Neural progenitor cell (in vitro differentiated cells): ENCODE measurements around the gene PER3. TPM values are rescaled to one million over a fixed set of nuclear protein-coding genes. Genes with fewer than 3 reads are reported as not detected.

ENCODE experiments used
- DNase-seq: peaks from one replicate; pipeline ENCODE4 v3.0.0-alpha.2; 2016; ENCODE audit warnings: low spot score
- H2AFZ ChIP-seq: fragments of 200-600 bp; sonication (generic); replicated peaks from 2 replicates; pipeline ENCODE4 v1.6.1; 2016; ENCODE audit warnings: antibody characterized with exemption
- H3F3A ChIP-seq: fragments of 200-600 bp; sonication (generic); 2 replicates; pipeline ENCODE4 v1.6.1; 2016; ENCODE audit warnings: antibody characterized with exemption, low read depth
- H3K27ac ChIP-seq: fragments of 200-600 bp; sonication (generic); 2 replicates; pipeline ENCODE4 v1.5.1; 2016; ENCODE audit warnings: mild to moderate bottlenecking
- H3K27me3 ChIP-seq: fragments of 200-600 bp; sonication (generic); 2 replicates; pipeline ENCODE4 v1.6.1; 2016; ENCODE audit warnings: mild to moderate bottlenecking, moderate library complexity
- H3K36me3 ChIP-seq: fragments of 200-600 bp; sonication (generic); 2 replicates; pipeline ENCODE4 v1.5.1; 2016
- H3K4me1 ChIP-seq: fragments of 200-600 bp; sonication (generic); 2 replicates; pipeline ENCODE4 v1.6.1; 2016; ENCODE audit warnings: mixed run types
- H3K4me2 ChIP-seq: fragments of 200-600 bp; sonication (generic); 2 replicates; pipeline ENCODE4 v1.6.1; 2016
- H3K4me3 ChIP-seq: fragments of 200-600 bp; sonication (generic); 2 replicates; pipeline ENCODE4 v1.5.1; 2016
- H3K79me2 ChIP-seq: fragments of 200-600 bp; sonication (generic); 2 replicates; pipeline ENCODE4 v1.6.1; 2016; ENCODE audit warnings: low read depth
- H3K9ac ChIP-seq: fragments of 200-600 bp; sonication (generic); 2 replicates; pipeline ENCODE4 v1.6.1; 2016
- H3K9me3 ChIP-seq: fragments of 200-600 bp; sonication (generic); 2 replicates; pipeline ENCODE4 v1.5.1; 2016; ENCODE audit warnings: low read depth
- H4K20me1 ChIP-seq: fragments of 200-600 bp; sonication (generic); 2 replicates; pipeline ENCODE4 v1.6.1; 2016; ENCODE audit warnings: low read depth
- H3K27ac Mint-ChIP-seq: 3 replicates; pipeline ENCODE4 v1.8.0; 2021; ENCODE audit warnings: mixed read lengths
- H3K27me3 Mint-ChIP-seq: 2 replicates; pipeline ENCODE4 v1.8.0; 2022; ENCODE audit warnings: low read depth, mild to moderate bottlenecking, inconsistent platforms, moderate library complexity, mixed read lengths; ENCODE audit not compliant: insufficient read depth
- H3K36me3 Mint-ChIP-seq: 3 replicates; pipeline ENCODE4 v1.8.0; 2021; ENCODE audit warnings: mixed read lengths
- H3K4me1 Mint-ChIP-seq: 3 replicates; pipeline ENCODE4 v1.8.0; 2021; ENCODE audit warnings: mixed read lengths
- H3K4me3 Mint-ChIP-seq: 3 replicates; pipeline ENCODE4 v1.8.0; 2021; ENCODE audit warnings: mild to moderate bottlenecking, moderate library complexity, mixed read lengths
- H3K9me3 Mint-ChIP-seq: 3 replicates; pipeline ENCODE4 v1.8.0; 2020; ENCODE audit warnings: mixed read lengths
- EZH2 ChIP-seq: fragments of 200-600 bp; sonication (generic); IDR thresholded peaks from 2 replicates; pipeline ENCODE4 v1.6.1; 2017; ENCODE audit warnings: antibody characterized with exemption, mild to moderate bottlenecking, moderate library complexity
- EZH2phosphoT487 ChIP-seq: fragments of 200-600 bp; sonication (generic); IDR thresholded peaks from 2 replicates; pipeline ENCODE4 v1.6.1; 2017; ENCODE audit warnings: antibody characterized with exemption
- total RNA-seq: library from RNA; depleted of rRNA; stranded (reverse); fragments of >200 nt; gene quantifications from 2 replicates; pipeline ENCODE4 v1.2.3, GENCODE V29; 2015; ENCODE audit warnings: low replicate concordance
- TF ChIP-seq, protein P1 (sequence below): fragments of 200-600 bp; sonication (generic); IDR thresholded peaks from 2 replicates; pipeline ENCODE4 v1.5.1; 2017; ENCODE audit warnings: antibody characterized with exemption, mild to moderate bottlenecking

Gene PER3
- total RNA-seq, 1 donor from 2014 or later = 3.6 TPM

DNA sequence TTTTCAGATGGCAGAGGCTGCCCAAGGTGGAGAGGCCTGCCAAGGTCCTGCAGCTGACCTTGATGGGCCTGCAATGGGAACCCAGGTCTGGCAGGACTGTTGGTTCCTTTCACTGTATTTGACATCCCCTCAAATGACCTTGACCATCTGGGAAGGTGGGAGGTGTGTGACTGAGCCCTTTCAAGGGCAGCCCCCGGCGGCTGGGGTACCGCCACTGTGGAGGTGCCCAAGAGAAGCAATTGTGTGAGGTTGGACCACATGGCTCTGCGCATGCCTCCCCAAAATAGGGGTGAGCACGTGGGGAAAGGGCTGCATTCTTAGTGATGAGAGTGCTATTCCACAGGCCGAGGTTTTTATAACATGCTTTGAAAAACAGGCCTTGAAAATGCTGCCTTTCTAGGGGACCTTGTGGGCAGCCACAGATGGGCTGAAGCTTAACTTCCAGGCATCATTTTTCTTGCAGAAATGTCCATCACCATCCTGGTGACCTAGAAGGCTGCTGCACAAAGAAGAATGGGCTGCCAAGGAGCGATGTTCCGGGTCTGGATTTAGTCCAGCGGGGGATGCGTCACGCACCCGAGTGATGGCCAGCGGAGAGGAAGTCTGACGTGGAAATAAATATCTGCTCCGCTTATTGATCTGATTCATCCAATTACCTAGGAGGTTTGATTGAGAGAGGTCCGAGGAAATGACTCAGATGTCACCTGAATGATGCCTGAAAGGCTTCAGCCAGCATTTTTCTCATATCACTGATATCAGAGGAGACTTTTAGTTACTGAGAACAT lies 85.2 kb downstream of the PER3 start:
- H3K27me3 ChIP-seq = no peaks in the 10 kb centered on the region
- no peak for DNase-seq
- H3K9me3 ChIP-seq = no peaks in the 10 kb centered on the region
- H3K9ac ChIP-seq = no peak overlapping the region
- no peak overlapping the region for H3K27ac Mint-ChIP-seq
- no peaks in the 10 kb centered on the region for H3F3A ChIP-seq
- no peaks in the 10 kb centered on the region for H4K20me1 ChIP-seq
- H3K4me1 ChIP-seq = no peaks in the 10 kb centered on the region
- no peak overlapping the region for H2AFZ ChIP-seq
- no peak overlapping the region for H3K4me3 Mint-ChIP-seq
- H3K36me3 Mint-ChIP-seq = no peaks in the 10 kb centered on the region
- H3K79me2 ChIP-seq = no peaks in the 10 kb centered on the region
- no peak overlapping the region for H3K27ac ChIP-seq
- H3K36me3 ChIP-seq = no peaks in the 10 kb centered on the region
- no peaks in the 10 kb centered on the region for H3K9me3 Mint-ChIP-seq
- H3K27me3 Mint-ChIP-seq = peaks cover 5% of the 10 kb centered on the region
- H3K4me1 Mint-ChIP-seq = no peaks in the 10 kb centered on the region
- TF ChIP-seq EZH2phosphoT487 (no peak), EZH2 (no peak)
- TF ChIP-seq, protein P1, sequence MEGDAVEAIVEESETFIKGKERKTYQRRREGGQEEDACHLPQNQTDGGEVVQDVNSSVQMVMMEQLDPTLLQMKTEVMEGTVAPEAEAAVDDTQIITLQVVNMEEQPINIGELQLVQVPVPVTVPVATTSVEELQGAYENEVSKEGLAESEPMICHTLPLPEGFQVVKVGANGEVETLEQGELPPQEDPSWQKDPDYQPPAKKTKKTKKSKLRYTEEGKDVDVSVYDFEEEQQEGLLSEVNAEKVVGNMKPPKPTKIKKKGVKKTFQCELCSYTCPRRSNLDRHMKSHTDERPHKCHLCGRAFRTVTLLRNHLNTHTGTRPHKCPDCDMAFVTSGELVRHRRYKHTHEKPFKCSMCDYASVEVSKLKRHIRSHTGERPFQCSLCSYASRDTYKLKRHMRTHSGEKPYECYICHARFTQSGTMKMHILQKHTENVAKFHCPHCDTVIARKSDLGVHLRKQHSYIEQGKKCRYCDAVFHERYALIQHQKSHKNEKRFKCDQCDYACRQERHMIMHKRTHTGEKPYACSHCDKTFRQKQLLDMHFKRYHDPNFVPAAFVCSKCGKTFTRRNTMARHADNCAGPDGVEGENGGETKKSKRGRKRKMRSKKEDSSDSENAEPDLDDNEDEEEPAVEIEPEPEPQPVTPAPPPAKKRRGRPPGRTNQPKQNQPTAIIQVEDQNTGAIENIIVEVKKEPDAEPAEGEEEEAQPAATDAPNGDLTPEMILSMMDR = no peak
- no peak overlapping the region for H3K4me3 ChIP-seq
- H3K4me2 ChIP-seq = no peak overlapping the region

DNA sequence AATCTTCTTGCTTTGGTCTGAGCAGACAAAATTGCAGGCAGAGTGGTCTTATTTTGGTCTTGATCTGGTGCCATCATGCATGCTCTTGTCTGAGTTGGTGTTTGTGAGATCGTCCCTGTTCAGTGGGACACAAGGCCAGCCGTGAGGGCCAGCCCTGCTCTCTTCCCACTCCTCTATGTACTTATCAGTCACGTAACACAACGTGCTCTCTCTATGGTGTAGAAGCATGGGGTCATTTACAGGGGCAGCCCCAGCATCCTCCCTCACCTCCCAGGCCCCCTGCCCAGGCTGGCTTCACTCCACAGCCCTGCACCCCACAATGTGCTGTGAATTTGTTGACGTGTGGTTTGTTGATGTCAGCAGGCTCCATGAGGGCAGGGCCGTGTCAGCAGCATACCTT lies 87.0 kb downstream of the PER3 start:
- Mint-ChIP-seq H3K36me3 (no peaks in the 10 kb centered on the region), H3K4me3 (no peak overlapping the region), H3K4me1 (no peaks in the 10 kb centered on the region), H3K27me3 (peaks cover 4% of the 10 kb centered on the region), H3K27ac (no peak overlapping the region), H3K9me3 (peaks cover 6% of the 10 kb centered on the region)
- Histone ChIP-seq H3K4me3 (no peak overlapping the region), H3K4me1 (no peaks in the 10 kb centered on the region), H3K27ac (no peak overlapping the region), H3K4me2 (no peak overlapping the region), H3K79me2 (no peaks in the 10 kb centered on the region), H3K9me3 (no peaks in the 10 kb centered on the region), H3F3A (no peaks in the 10 kb centered on the region), H3K9ac (no peak overlapping the region), H2AFZ (no peak overlapping the region), H3K27me3 (no peaks in the 10 kb centered on the region), H3K36me3 (no peaks in the 10 kb centered on the region), H4K20me1 (no peaks in the 10 kb centered on the region)
- TF ChIP-seq, protein P1 = no peak
- TF ChIP-seq EZH2phosphoT487 (no peak), EZH2 (no peak)
- no peak for DNase-seq

DNA sequence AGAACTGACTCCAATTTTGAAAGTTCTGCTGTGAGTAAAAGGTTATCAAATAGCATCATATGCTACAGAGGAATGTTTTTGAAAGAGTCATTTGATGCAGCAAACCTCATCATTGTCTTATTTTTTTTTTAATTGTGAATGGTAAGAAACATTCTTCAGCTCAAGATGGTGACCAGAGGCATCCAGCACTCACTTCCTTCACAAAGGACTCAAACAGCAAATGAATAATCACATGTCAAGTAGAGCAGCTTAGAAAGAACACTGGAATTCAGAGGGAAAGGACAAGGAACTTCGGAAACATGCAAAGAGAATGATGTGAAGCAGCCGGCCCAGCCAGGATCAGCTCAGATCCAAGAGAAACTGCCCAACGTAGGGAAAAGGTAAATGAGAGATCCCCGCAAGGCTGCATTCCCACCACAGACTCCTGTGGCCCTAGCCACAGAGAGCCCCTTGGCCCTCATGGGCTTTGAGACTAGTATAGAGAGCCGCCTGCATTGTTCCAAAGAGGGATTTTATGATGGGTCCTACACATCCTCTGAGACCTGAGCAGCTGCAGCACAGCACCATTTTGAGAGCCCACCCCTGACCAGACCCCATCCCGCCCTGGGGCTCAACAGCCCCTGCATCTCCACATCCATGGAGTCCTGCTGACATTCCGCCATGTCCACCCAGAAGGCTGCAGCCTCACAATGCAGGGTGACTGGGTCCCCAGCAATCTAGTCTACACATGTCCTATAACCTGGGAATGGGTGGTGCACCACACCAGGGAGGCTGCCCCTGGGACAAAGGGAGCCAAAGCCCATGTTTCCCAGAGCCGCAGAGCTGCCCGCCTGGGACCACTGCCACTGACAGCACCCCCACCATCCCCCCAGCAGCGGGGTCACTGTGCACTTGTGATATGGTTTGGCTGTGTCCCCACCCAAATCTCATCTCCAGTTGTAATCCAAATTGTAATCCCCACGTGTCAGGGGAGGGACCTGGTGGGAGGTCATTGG lies 90.0 kb downstream of the PER3 start:
- H3K27me3 Mint-ChIP-seq = peaks cover 2% of the 10 kb centered on the region
- Histone ChIP-seq H3K27me3 (no peaks in the 10 kb centered on the region), H3K79me2 (no peaks in the 10 kb centered on the region), H3K9ac (no peak overlapping the region), H3K4me3 (no peak overlapping the region), H3K9me3 (peaks cover 6% of the 10 kb centered on the region), H3K27ac (no peak overlapping the region), H3K36me3 (no peaks in the 10 kb centered on the region), H2AFZ (peak overlapping the region; percentile 15), H3K4me1 (no peaks in the 10 kb centered on the region), H4K20me1 (no peaks in the 10 kb centered on the region), H3F3A (no peaks in the 10 kb centered on the region), H3K4me2 (no peak overlapping the region)
- H3K4me3 Mint-ChIP-seq = no peak overlapping the region
- TF ChIP-seq EZH2phosphoT487 (no peak), EZH2 (no peak)
- no peak overlapping the region for H3K27ac Mint-ChIP-seq
- DNase-seq = no peak
- H3K9me3 Mint-ChIP-seq = peaks cover 23% of the 10 kb centered on the region
- H3K4me1 Mint-ChIP-seq = no peaks in the 10 kb centered on the region
- H3K36me3 Mint-ChIP-seq = no peaks in the 10 kb centered on the region
